HepG2 (cell line): Measurements from ENCODE around the gene SEMA3E. TPM values are rescaled to one million over a fixed set of nuclear protein-coding genes. Genes with fewer than 3 reads are reported as not detected.

Experiments used
- ATAC-seq: fragments of 200-7000 bp; cut with Tn5 transposase; 3 replicates; pipeline ENCODE4 v1.9.1; 2020; ENCODE audit warnings: mild to moderate bottlenecking, moderate library complexity
- BruUV-seq: library from RNA; stranded (reverse); fragments of 400-500 nt; replicated peaks from 2 replicates; lab custom pipeline; 2021; lab: Mats Ljungman, UMichigan
- CTCF ChIA-PET: fragments of 300-600 bp; formaldehyde crosslinking; extraction: SDS; loops from one replicate; lab custom pipeline; 2021; ENCODE audit warnings: low total read pairs, inconsistent platforms, low intra/inter-chr PET ratio; lab: Yijun Ruan, JAX
- POLR2A ChIA-PET: fragments of 350-600 bp; sonication (Branson Sonifier 250); formaldehyde crosslinking; loops from one replicate; lab custom pipeline; 2020; ENCODE audit warnings: antibody characterized with exemption, inconsistent platforms; lab: Yijun Ruan, JAX
- DNase-seq: peaks from one replicate; pipeline ENCODE4 v3.0.0-alpha.2; 2015; ENCODE audit warnings: low spot score
- FAIRE-seq: peaks from 3 replicates; lab custom pipeline; 2011; peaks lifted over from hg19 to GRCh38; lab: Jason Lieb, UNC
- H2AFZ ChIP-seq: one replicate; pipeline ENCODE4 v1.6.1; 2011; ENCODE audit warnings: low read length, inconsistent platforms
- H3K27ac ChIP-seq: fragments of 300-600 bp; 3 replicates; pipeline ENCODE4 v1.8.0; 2011; ENCODE audit warnings: mixed run types, mild to moderate bottlenecking, mixed read lengths, low read length, inconsistent platforms; ENCODE audit not compliant: insufficient read depth; ENCODE audit errors: extremely low read length
- H3K27me3 ChIP-seq, 2 experiments: fragments of 200-600 bp in 1 of 2; 2 replicates in 1 of 2; 3 replicates in 1 of 2; pipeline versions ENCODE4 v1.6.0 to v1.8.0; 2011; ENCODE audit warnings: low read length in 2 of 2, mild to moderate bottlenecking in 2 of 2, moderate library complexity in 2 of 2, inconsistent platforms in 1 of 2; ENCODE audit not compliant: insufficient read depth in 2 of 2, control insufficient read depth in 1 of 2
- H3K36me3 ChIP-seq, 2 experiments: fragments of 200-600 bp in 1 of 2; replicated peaks in 1 of 2; 2 replicates in 1 of 2; 3 replicates in 1 of 2; pipeline versions ENCODE4 v1.5.1 to v1.8.0; 2011; ENCODE audit warnings: low read length in 2 of 2, inconsistent platforms in 1 of 2; ENCODE audit not compliant: insufficient read depth in 2 of 2, control insufficient read depth in 1 of 2
- H3K4me1 ChIP-seq: 2 replicates; pipeline ENCODE4 v1.5.1; 2012; ENCODE audit warnings: low read length, inconsistent platforms; ENCODE audit not compliant: insufficient read depth
- H3K4me2 ChIP-seq: 2 replicates; pipeline ENCODE4 v1.6.0; 2011; ENCODE audit warnings: low read depth, low read length, inconsistent platforms
- H3K4me3 ChIP-seq, 3 experiments: fragments of 200-600 bp in 1 of 3; sonication (generic), shearing (Covaris generic) in 1 of 3; replicated peaks in 1 of 3; 2 replicates each; pipeline ENCODE4 v1.5.1; 2011 to 2016; ENCODE audit warnings: low read length in 3 of 3, inconsistent platforms in 2 of 3, low read depth in 2 of 3, mild to moderate bottlenecking in 2 of 3, control low read depth in 1 of 3, mixed read lengths in 1 of 3; ENCODE audit not compliant: insufficient read depth in 1 of 3
- H3K79me2 ChIP-seq: one replicate; pipeline ENCODE4 v1.6.1; 2011; ENCODE audit warnings: low read length, inconsistent platforms; ENCODE audit not compliant: insufficient read depth
- H3K9ac ChIP-seq: 2 replicates; pipeline ENCODE4 v1.6.0; 2011; ENCODE audit warnings: mild to moderate bottlenecking, low read depth, low read length, inconsistent platforms; ENCODE audit not compliant: insufficient read depth
- H3K9me3 ChIP-seq: 2 replicates; pipeline ENCODE4 v1.5.1; 2012; ENCODE audit warnings: mild to moderate bottlenecking, low read length
- H4K20me1 ChIP-seq: 2 replicates; pipeline ENCODE4 v1.6.0; 2011; ENCODE audit warnings: inconsistent platforms, mild to moderate bottlenecking, low read length, moderate library complexity; ENCODE audit not compliant: insufficient read depth
- DMAP1 ChIP-seq: IDR thresholded peaks from 2 replicates; pipeline ENCODE4 v1.6.1; 2016
- ERF ChIP-seq: IDR thresholded peaks from 2 replicates; pipeline ENCODE4 v1.6.1; 2018; ENCODE audit warnings: missing biosample characterization, missing genetic modification reagents
- ESRRA ChIP-seq: sonication (generic); formaldehyde crosslinking; IDR thresholded peaks from 2 replicates; pipeline ENCODE4 v1.5.1; 2020; ENCODE audit warnings: mild to moderate bottlenecking, low read depth, missing genetic modification reagents
- MXI1 ChIP-seq: IDR thresholded peaks from 3 replicates; pipeline ENCODE4 v1.6.1; 2012; ENCODE audit warnings: low read depth, low read length, inconsistent platforms, borderline replicate concordance
- SALL2 ChIP-seq: sonication (generic); formaldehyde crosslinking; IDR thresholded peaks from 2 replicates; pipeline ENCODE4 v1.8.1; 2023; ENCODE audit warnings: mild to moderate bottlenecking, missing genetic modification reagents, inconsistent platforms
- YEATS2 ChIP-seq: sonication (generic); formaldehyde crosslinking; IDR thresholded peaks from 2 replicates; pipeline ENCODE4 v1.4.0; 2020; ENCODE audit warnings: missing genetic modification reagents, borderline replicate concordance
- ZNF432 ChIP-seq: sonication (generic); formaldehyde crosslinking; IDR thresholded peaks from 2 replicates; pipeline ENCODE4 v1.5.0; 2020; ENCODE audit warnings: missing genetic modification reagents, mild to moderate bottlenecking, borderline replicate concordance
- ZNF547 ChIP-seq: sonication (generic); formaldehyde crosslinking; IDR thresholded peaks from 2 replicates; pipeline ENCODE4 v1.5.1; 2020; ENCODE audit warnings: mild to moderate bottlenecking, missing genetic modification reagents
- ZNF605 ChIP-seq: sonication (generic); formaldehyde crosslinking; IDR thresholded peaks from 2 replicates; pipeline ENCODE4 v1.8.0; 2022; ENCODE audit warnings: mild to moderate bottlenecking, missing genetic modification reagents
- ZNF709 ChIP-seq: sonication (generic); formaldehyde crosslinking; IDR thresholded peaks from 2 replicates; pipeline ENCODE4 v1.5.0; 2020; ENCODE audit warnings: mild to moderate bottlenecking, missing genetic modification reagents
- whole genome bisulfite sequencing: methylation state at CpG from one replicate; pipeline ENCODE4 v1.1.6; 2017; ENCODE audit warnings: low lambda C conversion rate; 5-methylcytosine and 5-hydroxymethylcytosine counted together
- in situ Hi-C: cut with HindIII; loops from 2 replicates; pipeline ENCODE4 v1.10.0; 2017; ENCODE audit warnings: low pct_unique_long_range_greater_than_20kb; ENCODE audit not compliant: extremely low pct_ligation_motif_present
- intact Hi-C: fragments of 100-400 bp; cut with micrococcal nuclease; formaldehyde crosslinking; loops from one replicate; pipeline ENCODE4 v1.10.0; 2022; ENCODE audit not compliant: unreplicated experiment
- polyA plus RNA-seq, 8 experiments: library from polyadenylated mRNA; depleted of rRNA in 3 of 8; stranded (reverse) in 7 of 8; unstranded in 1 of 8; fragments of >200 nt; fragmentation: Illumina TruSeq in 4 of 8; extraction: Trizol in 4 of 8; gene quantifications; 2 replicates each; pipeline versions ENCODE4 v1.2.1 to v1.2.3, GENCODE V29; 2011 to 2016; ENCODE audit warnings: low read depth in 4 of 8, missing spikeins in 1 of 8, mixed read lengths in 1 of 8; ENCODE audit not compliant: insufficient read depth in 1 of 8
- total RNA-seq, 5 experiments: library from RNA; depleted of rRNA; stranded (reverse); fragments of >200 nt; fragmentation: Illumina TruSeq; extraction: Trizol; gene quantifications; 2 replicates each; pipeline ENCODE4 v1.2.3, GENCODE V29; 2016; ENCODE audit warnings: low read depth in 1 of 5
- TF ChIP-seq, protein P1 (sequence below): sonication (generic); formaldehyde crosslinking; IDR thresholded peaks from 2 replicates; pipeline ENCODE4 v1.8.0; 2023; ENCODE audit warnings: mild to moderate bottlenecking, missing genetic modification reagents
- TF ChIP-seq, protein P2 (sequence below): sonication (generic); formaldehyde crosslinking; IDR thresholded peaks from 2 replicates; pipeline ENCODE4 v1.5.0; 2020; ENCODE audit warnings: mild to moderate bottlenecking, missing genetic modification reagents, borderline replicate concordance

SEMA3E gene
- total and polyA plus RNA-seq, 2 of the 13 experiments (the other 11 are each of a cell fraction or from before 2014, with no cell fraction given) = not detected

- TF ChIP-seq, protein P1, sequence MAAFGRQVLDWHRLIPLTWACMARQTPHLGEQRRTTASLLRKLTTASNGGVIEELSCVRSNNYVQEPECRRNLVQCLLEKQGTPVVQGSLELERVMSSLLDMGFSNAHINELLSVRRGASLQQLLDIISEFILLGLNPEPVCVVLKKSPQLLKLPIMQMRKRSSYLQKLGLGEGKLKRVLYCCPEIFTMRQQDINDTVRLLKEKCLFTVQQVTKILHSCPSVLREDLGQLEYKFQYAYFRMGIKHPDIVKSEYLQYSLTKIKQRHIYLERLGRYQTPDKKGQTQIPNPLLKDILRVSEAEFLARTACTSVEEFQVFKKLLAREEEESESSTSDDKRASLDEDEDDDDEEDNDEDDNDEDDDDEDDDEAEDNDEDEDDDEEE = no peak
- no peak for TF ChIP-seq ERF (CRISPR knock-in tag)
These were observed 46.4 kb upstream of the SEMA3E start (continued) for GRCh38 chr7:83695128-83695960.

DNA sequence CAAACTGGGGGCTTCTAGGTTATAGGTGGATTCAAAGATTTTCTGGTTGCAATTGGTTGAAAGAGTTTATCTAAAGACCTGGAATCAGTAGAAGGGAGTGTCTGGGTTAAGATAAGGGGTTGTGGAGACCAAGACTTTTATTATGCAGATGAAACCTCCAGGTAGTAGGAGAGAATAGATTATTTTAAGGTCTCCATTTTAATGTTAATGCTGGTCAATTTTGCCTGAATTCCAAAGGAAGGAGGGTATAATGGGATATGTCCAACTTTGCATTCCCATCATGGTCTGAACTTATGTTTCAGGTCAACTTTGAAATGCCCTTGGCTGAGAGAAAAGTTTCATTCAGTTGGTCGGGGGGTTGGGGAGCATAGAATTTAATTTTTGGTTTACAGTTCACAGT, 44.3 kb upstream of the SEMA3E start:
- Histone ChIP-seq H4K20me1 (no peaks in the 10 kb centered on the region), H2AFZ (no peak overlapping the region), H3K36me3 (no peaks in the 10 kb centered on the region), H3K27ac (no peak overlapping the region), H3K4me2 (no peak overlapping the region), H3K27me3 (no peaks in the 10 kb centered on the region), H3K9ac (no peak overlapping the region), H3K9me3 (no peaks in the 10 kb centered on the region), H3K79me2 (no peaks in the 10 kb centered on the region), H3K4me1 (0 out of 2 replicates have a peak, but pooled peaks cover 9% of the 10 kb centered on the region), H3K4me3 (no peak overlapping the region)
- FAIRE-seq = no peak
- TF ChIP-seq ESRRA (CRISPR knock-in tag) = no peak
- no peak for TF ChIP-seq DMAP1 (CRISPR knock-in tag)
- no peak for TF ChIP-seq SALL2 (CRISPR knock-in tag)
- no peak for TF ChIP-seq MXI1
- TF ChIP-seq, protein P2, sequence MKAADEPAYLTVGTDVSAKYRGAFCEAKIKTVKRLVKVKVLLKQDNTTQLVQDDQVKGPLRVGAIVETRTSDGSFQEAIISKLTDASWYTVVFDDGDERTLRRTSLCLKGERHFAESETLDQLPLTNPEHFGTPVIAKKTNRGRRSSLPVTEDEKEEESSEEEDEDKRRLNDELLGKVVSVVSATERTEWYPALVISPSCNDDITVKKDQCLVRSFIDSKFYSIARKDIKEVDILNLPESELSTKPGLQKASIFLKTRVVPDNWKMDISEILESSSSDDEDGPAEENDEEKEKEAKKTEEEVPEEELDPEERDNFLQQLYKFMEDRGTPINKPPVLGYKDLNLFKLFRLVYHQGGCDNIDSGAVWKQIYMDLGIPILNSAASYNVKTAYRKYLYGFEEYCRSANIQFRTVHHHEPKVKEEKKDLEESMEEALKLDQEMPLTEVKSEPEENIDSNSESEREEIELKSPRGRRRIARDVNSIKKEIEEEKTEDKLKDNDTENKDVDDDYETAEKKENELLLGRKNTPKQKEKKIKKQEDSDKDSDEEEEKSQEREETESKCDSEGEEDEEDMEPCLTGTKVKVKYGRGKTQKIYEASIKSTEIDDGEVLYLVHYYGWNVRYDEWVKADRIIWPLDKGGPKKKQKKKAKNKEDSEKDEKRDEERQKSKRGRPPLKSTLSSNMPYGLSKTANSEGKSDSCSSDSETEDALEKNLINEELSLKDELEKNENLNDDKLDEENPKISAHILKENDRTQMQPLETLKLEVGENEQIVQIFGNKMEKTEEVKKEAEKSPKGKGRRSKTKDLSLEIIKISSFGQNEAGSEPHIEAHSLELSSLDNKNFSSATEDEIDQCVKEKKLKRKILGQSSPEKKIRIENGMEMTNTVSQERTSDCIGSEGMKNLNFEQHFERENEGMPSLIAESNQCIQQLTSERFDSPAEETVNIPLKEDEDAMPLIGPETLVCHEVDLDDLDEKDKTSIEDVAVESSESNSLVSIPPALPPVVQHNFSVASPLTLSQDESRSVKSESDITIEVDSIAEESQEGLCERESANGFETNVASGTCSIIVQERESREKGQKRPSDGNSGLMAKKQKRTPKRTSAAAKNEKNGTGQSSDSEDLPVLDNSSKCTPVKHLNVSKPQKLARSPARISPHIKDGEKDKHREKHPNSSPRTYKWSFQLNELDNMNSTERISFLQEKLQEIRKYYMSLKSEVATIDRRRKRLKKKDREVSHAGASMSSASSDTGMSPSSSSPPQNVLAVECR = no peak
- TF ChIP-seq ZNF432 = no peak
- TF ChIP-seq ZNF605 = no peak
- TF ChIP-seq ZNF547 (CRISPR knock-in tag) = no peak
- no peak for TF ChIP-seq ZNF709 (CRISPR knock-in tag)
- no peak for TF ChIP-seq YEATS2
- no peak for ATAC-seq
- no peak for DNase-seq
- no TSS peak for BruUV-seq
- 94% methylated on average over 1 of the region's 1 CpG for WGBS
- POLR2A ChIA-PET = no interaction called here
- intact Hi-C loops (no loop called here), in situ Hi-C loops (no loop called here)
- CTCF ChIA-PET = no interaction called here
